Measurements from ENCODE around the gene LAMA1.

LAMA1 gene

DNA sequence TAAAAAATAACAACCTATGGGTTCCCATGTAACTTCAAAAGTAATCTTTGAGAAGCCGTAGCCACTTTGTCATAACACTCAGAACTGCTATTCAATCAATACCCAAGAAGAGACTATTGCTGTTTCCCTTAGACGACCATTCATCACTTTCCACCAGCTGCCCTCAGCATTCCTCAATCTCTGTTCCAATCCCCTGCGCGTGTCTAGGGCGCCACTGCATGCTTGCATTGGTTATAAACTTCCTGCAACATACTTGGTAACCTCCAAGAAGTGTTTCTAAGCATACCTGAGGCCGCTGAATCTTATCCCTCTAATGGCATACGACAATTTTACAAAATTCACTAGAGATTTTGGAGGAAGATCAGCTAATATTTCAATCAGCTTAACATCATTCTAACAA, 134.2 kb downstream of the LAMA1 start:
- no peak for DNase-seq

DNA sequence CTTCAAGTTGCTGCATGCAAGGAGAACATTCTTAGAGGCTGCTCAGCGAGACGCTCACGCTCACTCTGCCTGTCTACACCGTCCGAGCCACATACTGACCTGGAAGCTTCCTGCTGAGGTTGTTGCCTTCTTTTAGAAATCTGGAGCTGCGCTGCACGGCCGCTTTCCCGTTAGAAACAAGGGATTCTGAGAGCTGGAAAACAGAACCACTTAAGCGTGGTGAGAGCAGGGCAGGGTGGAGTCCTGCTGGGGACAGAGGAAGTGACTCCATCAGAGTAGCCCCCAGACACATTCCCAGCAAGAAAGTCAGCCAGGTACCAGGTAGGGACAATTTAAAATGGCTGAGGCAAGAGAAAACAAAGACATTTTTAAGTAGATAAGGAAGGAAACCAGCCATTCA, 135.2 kb downstream of the LAMA1 start:
- DNase-seq: no peak

GRCh38 chr18:6980363-6980762, 137.2 kb downstream of the LAMA1 start:
- no peak for DNase-seq

DNA sequence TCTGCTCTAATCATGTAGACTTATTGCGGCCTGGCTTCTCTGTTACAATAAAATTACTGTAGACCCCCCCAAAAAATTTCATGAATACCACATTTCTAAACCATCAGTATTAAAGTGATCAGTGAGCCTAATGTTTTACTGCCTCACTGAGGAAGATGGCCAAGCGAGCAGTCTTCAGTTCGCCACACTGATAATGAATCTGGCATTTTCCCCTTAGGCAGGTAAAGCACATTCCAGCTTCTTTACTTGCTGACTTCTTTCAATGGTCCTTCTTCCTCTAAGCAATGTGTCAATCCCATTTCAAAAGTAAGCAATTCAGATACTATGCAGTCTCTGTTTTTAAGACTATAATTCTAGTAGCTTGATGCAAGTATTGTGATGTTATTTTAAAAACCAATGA, 137.6 kb downstream of the LAMA1 start:
- DNase-seq: no peak

DNA sequence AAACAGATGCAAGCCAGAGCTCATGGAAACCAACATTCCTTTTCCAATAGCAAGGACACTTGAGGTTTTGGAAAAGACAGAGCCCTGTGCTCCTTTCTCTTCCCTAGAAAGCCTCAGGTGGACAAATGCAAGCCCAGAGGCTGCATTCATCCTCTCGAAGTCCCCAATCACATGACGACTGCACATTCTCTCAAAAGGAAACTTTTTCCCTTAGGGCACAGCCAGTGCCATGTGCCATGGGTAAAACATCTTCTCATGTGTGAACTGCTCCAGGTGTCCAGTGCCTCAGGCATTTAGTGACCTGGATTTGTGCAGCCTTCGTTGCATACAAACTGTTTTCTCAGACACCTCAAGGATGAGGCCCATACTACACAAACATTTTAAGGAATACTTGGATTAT, 140.7 kb downstream of the LAMA1 start:
- DNase-seq: no peak

- DNase-seq: no peak
These were observed 142.5 kb downstream of the LAMA1 start for GRCh38 chr18:6975084-6975483.

GRCh38 chr18:6971823-6972478, 145.6 kb downstream of the LAMA1 start:
- DNase-seq: no peak

GRCh38 chr18:6963452-6964097, 154.0 kb downstream of the LAMA1 start:
- DNase-seq: no peak

DNA sequence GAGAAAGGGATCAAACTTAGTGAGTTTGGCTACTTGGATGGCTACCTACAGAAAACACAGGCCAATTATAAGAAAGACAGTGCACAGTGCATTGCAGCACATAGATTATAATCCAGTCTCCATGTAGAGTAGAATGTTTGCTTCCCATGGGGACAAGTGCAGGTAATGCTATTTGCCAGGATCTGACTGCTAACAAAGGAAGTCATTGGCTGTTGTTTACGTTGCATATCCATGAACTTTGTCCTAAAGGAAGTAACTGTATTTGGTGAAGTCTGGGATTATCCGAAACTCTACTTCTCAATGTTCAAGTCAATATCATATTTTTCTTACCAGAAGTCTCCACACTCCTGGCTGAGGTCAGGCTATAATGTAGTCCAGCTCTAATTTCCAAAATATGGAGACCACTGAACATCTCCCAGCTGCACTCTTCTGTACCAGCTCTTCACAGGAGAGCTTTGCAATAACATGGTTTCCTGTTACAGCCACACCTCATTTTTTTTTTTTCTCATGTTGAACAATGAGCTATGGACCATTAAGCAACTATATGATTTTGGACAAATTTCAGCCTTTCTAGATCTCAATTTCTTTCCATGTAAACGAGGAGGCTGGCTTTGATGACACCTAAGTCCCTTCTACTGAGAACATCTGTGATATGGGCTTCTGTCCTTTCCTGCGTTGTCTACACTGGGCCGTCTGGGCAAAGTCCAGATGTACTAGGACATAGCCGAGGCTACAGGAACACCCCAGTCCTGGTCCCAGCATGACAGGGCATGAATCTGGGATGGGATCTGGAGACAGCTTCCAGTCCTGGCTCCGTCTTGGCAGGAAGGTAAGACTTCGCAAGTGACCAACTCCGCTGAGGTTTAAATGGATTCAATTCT, 154.8 kb downstream of the LAMA1 start:
- no peak for DNase-seq

- no peak for DNase-seq
These were observed 156.3 kb downstream of the LAMA1 start for GRCh38 chr18:6961331-6961730.

DNA sequence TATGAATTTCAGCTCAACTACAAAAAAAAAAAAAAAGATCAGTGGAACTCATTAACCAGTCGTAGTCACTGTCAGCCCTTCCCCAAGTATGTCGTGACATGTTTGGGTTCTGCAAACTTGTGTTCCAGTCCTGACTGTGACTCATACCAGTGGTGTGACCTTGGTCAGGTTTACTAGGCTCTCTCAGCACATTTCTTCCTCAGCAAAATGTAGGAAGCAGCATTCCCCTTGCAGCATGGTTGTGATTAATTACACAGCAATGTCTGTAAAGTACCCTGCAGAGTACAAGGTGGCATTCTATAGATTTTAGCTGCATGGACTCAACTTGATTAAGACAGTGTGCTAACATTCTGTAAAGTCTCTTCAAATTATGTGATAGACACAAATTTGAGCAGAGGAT, 156.9 kb downstream of the LAMA1 start:
- DNase-seq: no peak

DNA sequence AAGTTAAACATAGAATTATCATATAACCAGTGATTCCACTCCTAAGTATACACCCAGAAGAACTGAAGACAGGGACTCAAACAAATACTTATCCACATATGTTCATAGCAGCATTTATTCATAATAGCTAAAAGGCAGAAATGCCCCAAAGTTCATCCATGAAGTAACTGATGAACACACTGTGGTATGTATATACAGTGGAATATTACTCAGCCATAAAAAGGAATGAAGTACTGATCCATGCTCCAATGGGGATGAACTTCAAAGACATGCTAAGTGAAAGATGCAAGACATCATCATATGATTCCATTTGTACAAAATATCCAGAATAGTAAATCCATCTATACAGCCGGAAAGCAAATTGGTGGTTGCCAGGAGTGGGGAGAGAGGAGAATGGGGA, 157.5 kb downstream of the LAMA1 start:
- DNase-seq: no peak

DNA sequence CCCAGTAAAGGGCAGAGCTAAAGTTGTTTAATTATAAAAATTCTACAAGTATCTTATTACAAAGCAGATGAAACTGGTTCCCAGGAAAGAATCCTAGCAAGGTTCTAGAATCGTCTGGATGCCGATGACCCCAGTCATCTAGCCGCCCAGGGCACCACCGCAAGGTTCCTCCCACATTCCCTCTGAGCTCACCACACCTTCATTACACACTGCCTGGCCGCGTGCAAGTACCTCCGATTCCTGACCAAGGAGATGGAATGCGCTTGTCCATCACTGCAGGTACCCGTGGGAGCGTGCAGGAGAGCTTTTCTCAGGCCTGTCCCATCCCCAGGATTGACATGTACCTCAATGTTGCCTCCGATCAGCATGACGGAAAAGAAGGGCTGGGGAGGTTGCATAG, 158.5 kb downstream of the LAMA1 start:
- no peak for DNase-seq

GRCh38 chr18:6956999-6957398, 160.6 kb downstream of the LAMA1 start:
- no peak for DNase-seq

GRCh38 chr18:6956495-6956894, 161.1 kb downstream of the LAMA1 start:
- DNase-seq: no peak

- DNase-seq: no peak
These were observed 162.3 kb downstream of the LAMA1 start for GRCh38 chr18:6955304-6955703.

DNA sequence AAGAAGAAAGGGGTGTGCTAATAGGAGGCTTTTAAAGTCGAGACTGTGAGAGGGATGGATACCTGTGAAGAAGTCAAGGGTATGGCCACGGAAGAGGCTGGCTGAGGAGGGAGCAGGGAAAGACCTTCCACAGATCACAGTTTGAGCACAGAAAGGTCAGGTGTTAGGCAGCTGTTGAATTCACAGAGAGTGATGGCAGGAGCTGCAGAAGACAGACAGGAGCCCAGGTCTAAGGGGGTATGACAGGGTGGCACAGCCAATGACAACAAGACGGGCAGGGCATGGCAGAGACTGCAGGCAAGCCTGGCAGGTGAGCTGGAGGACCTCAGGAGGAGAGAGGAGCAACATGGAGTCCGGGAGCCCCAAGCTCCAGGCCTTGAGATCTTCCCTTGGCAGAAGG, 163.1 kb downstream of the LAMA1 start:
- DNase-seq: no peak

DNA sequence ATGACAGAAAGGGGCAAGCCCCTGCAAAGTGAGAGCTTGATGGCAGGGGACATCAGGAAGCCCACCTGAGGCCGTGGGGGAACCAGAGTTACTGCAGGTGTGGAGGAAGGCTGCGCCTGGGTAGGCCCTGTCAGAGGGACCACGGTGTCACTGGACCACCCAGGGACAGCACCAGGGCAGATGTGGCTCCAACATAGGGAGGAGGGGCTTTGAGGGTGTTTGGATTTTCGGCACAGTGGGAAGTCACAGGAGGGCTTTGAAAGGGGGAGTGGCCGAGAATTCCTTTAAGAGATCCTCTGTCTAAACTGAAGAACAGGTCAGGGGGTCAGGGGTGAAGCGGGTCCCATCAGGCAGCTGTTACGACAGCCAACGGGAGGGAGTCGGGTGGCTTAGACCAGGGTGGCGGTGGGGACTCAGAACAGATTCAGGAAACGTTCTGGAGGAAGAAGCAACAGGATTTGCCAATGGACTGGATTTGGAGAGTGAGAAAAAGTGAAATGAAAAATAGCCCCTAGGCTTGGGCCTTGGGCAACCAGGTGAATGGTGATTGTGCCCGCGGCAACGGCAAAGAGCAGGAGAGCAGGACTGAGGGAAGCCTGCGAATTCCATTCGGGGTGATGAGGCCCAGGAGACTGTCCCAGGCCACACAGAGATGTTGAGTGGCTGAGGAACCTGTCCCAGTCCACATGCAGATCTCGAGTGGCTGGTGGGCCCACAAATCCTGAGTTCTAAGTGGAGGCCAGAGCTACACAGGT, 166.1 kb downstream of the LAMA1 start:
- no peak for DNase-seq

DNA sequence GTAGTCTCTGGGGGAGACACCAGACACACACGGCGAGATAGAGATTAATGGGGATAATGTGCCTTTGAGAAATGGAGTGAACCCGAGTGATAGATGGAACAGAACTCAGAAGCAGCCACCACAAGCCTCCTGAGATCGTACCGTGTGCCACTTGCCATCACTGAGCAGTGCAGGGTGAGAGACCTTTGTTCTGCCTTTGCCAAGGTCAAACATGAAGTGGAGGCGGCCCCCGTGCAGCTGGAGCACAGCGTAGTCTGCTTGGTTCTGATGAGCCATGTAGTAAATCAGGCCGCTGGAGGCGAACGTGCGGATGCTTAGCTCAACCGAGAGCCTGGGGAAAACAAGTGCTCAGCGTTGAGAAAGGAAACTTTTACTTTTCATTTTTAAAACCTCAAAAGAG, 167.0 kb downstream of the LAMA1 start:
- no peak for DNase-seq

GRCh38 chr18:6949800-6950586, 167.6 kb downstream of the LAMA1 start:
- DNase-seq: no peak

GRCh38 chr18:6948281-6949055, 169.1 kb downstream of the LAMA1 start:
- DNase-seq: peak; percentile 32
